Metanephros (tissue), 2 donors: ENCODE results near the gene PLOD1. TPM values are rescaled to one million over a fixed set of nuclear protein-coding genes. Genes with fewer than 3 reads are reported as not detected.

Source experiments
- small RNA-seq: library from RNA; depleted of rRNA; stranded (forward); fragments of <200 nt; gene quantifications from one replicate; pipeline ENCODE3, GENCODE V24; 2014; ENCODE audit warnings: low replicate concordance
- total RNA-seq: library from RNA; depleted of rRNA; stranded (reverse); fragments of >200 nt; gene quantifications from one replicate; pipeline ENCODE4 v1.2.3, GENCODE V29; 2014

The PLOD1 gene
- total RNA-seq, result 96.3 TPM

DNA sequence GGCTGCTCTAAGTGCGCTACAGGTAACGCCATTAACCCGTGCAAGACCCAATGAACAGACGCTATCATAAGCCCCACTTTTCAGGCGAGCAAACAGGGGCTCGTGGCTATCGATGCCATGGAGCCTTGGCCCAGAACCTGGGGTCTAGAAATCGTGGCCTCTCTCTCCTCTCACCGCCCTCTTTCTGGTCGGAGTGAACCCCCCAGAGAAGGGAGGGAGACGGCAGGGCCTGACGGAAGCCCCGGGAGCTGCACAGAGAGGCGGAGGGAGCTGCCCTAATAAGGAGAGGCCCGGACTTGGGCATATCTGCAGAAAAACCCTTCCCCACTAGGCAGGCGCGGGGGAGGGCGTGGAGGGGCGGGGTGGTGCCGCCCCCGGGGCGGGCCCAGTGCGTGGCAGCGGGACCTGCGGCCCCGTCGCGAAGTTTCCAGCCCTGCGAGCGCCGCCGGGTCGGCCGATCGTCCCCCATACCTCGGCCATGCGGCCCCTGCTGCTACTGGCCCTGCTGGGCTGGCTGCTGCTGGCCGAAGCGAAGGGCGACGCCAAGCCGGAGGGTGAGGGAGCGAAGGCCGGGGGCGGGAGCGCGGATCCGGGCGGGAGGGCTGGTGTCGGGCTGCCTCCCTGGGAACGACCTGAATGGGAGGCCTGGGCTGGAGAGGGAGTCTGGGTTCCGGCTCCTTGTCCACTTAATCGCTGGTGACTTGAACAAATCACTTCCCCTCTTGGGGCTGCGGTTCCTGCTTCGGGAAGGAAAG, at the start of gene PLOD1:
Gene PLOD1, plus strand, starts transcription at position 416 of the 755 bp plus-strand sequence. Its CDS starts 63 bp downstream, at position 479.

DNA sequence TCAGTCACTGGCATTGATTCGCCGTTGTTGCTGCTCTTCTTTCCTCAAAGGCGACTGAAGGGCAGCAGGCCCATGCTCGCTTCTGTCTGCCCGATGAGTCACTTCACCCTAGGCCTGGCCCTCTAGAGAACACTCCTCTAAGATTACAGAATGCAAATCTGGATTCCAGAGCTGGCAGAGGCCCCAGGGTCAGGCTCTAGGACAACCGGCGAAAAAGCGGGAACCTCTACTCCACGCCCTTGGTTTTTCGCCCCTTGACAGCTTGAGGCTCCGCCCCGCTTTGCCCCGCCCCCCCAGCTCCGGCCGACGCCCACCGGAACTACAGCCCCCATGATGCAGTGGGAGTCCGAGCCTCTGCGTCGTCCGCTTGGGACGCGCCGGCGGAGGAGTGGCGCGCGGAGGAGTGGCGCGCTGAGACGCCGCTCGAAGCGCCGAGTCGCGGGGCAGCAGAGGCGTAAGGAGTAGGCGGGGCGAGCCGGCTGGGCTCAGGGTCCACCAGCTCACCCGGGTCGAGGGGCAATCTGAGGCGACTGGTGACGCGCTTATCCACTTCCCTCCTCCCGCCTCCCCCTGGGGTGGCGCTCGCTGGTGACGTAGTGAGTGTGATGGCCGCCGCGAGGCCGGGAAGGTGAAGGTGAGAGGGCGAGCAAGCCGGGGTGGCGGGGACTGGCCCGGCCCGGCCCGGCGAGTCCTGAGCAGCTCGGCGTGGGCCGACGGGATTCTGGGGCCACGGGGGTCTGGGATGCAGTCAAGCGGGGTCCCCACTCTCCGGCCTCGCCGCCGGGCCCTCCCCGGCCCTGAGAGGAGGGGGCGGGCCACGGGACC, 45.5 kb downstream of the PLOD1 start, which contains the start of gene MFN2:
Gene MFN2, plus strand, starts transcription at position 594 of the 825 bp plus-strand sequence. CDS start 8,725 bp downstream, outside the sequence.

Small RNAs within 50 kb of the gene (small RNA-seq; reads per million reads assigned to genes)
- gene AL096840.1, result not detected
- not detected for gene RF00019
- 9.0 reads per million, percentile 95 among the genes with 10 or more reads in this experiment for gene RNU5E-4P

Other genes with a start within 250 kb of the PLOD1 start
- 0.93 TPM for gene DRAXIN, start 243.0 kb upstream of the PLOD1 start, total RNA-seq
- 40.9 TPM for gene AGTRAP, start 198.6 kb upstream of the PLOD1 start, total RNA-seq
- 1.1 TPM for gene C1orf167, start 172.5 kb upstream of the PLOD1 start, total RNA-seq
- 40.3 TPM for gene MTHFR, start 128.8 kb upstream of the PLOD1 start, total RNA-seq
- 13.7 TPM for gene CLCN6, start 128.5 kb upstream of the PLOD1 start, total RNA-seq
- 0.23 TPM for gene NPPA, start 86.9 kb upstream of the PLOD1 start, total RNA-seq
- not detected for gene NPPB, start 75.8 kb upstream of the PLOD1 start, total RNA-seq
- 44.7 TPM for gene KIAA2013, start 8.3 kb upstream of the PLOD1 start, total RNA-seq
- 47.3 TPM for gene MFN2, start 45.7 kb downstream of the PLOD1 start, total RNA-seq
- 29.6 TPM for gene MIIP, start 84.8 kb downstream of the PLOD1 start, total RNA-seq
- 0.53 TPM for gene TNFRSF8, start 128.6 kb downstream of the PLOD1 start, total RNA-seq
- 25.0 TPM for gene TNFRSF1B, start 232.3 kb downstream of the PLOD1 start, total RNA-seq